Stimulated activated CD4-positive, alpha-beta T cell treated with anti-CD3 and anti-CD28 coated beads, Interleukin-15, amount 100 ng/mL, for 48 hours (primary cell): ENCODE data around the gene AVPR2.

Source experiments
- DNase-seq, 2 donors: peaks; one replicate each; pipeline ENCODE4 v3.0.0-alpha.2; 2020; ENCODE audit warnings: low read depth in 2 of 2

The AVPR2 gene

GRCh38 chrX:153903991-153904957 lies at the start of gene AVPR2:
Gene AVPR2 (plus strand): TSS chrX:153904673. CDS start chrX:153905146, 473 bp downstream.
- DNase-seq = no peak

GRCh38 chrX:153854702-153855101 lies 49.8 kb upstream of the AVPR2 start:
- no peak for DNase-seq

- no peak for DNase-seq
Measured at GRCh38 chrX:153857348-153857903, 47.0 kb upstream of the AVPR2 start.

GRCh38 chrX:153861151-153861550 lies 43.3 kb upstream of the AVPR2 start:
- no peak for DNase-seq

- DNase-seq = no peak
Measured at GRCh38 chrX:153861733-153862310, 42.7 kb upstream of the AVPR2 start.

- no peak for DNase-seq
Measured at GRCh38 chrX:153862369-153863250, 41.9 kb upstream of the AVPR2 start.

- DNase-seq = no peak
Measured at GRCh38 chrX:153863251-153863991, 41.1 kb upstream of the AVPR2 start.

- no peak for DNase-seq
Measured at GRCh38 chrX:153864101-153864500, 40.4 kb upstream of the AVPR2 start.

GRCh38 chrX:153864561-153865320 lies 39.7 kb upstream of the AVPR2 start:
- no peak for DNase-seq

GRCh38 chrX:153865321-153865580 lies 39.2 kb upstream of the AVPR2 start:
- no peak for DNase-seq

GRCh38 chrX:153865685-153866084 lies 38.8 kb upstream of the AVPR2 start:
- no peak for DNase-seq

GRCh38 chrX:153866302-153867019 lies 38.0 kb upstream of the AVPR2 start:
- DNase-seq = no peak

- DNase-seq = no peak
Measured at GRCh38 chrX:153867139-153867538, 37.3 kb upstream of the AVPR2 start.

GRCh38 chrX:153867671-153868070 lies 36.8 kb upstream of the AVPR2 start:
- DNase-seq = no peak

- no peak for DNase-seq
Measured at GRCh38 chrX:153868576-153869472, 35.6 kb upstream of the AVPR2 start.

GRCh38 chrX:153869473-153870287 lies 34.8 kb upstream of the AVPR2 start:
- no peak for DNase-seq

- no peak for DNase-seq
Measured at GRCh38 chrX:153870288-153870690, 34.2 kb upstream of the AVPR2 start.

- DNase-seq = no peak
Measured at GRCh38 chrX:153870791-153871360, 33.6 kb upstream of the AVPR2 start.
